HCT116 (cell line): ENCODE results near the gene SNX2.

Experiments used
- CBX3 ChIP-seq: IDR thresholded peaks from 2 replicates; pipeline ENCODE4 v1.6.1; 2012; ENCODE audit warnings: low read depth
- CEBPB ChIP-seq: IDR thresholded peaks from 2 replicates; pipeline ENCODE4 v1.6.1; 2012; ENCODE audit warnings: low read depth
- CTCF ChIP-seq, 3 experiments: fragments of 200-600 bp in 1 of 3; sonication (generic) in 1 of 3; IDR thresholded peaks in 2 of 3; conservative IDR thresholded peaks in 1 of 3; 2 replicates each; pipeline ENCODE4 v1.5.1; 2012 to 2017; ENCODE audit warnings: low read depth in 2 of 3, low read length in 2 of 3, antibody characterized with exemption in 1 of 3, borderline replicate concordance in 1 of 3, control low read depth in 1 of 3, mild to moderate bottlenecking in 1 of 3, mixed read lengths in 1 of 3, mixed run types in 1 of 3, moderate library complexity in 1 of 3; ENCODE audit not compliant: insufficient read depth in 1 of 3
- ELF1 ChIP-seq: IDR thresholded peaks from 2 replicates; pipeline ENCODE4 v1.6.1; 2012; ENCODE audit warnings: low read depth, borderline replicate concordance
- EZH2phosphoT487 ChIP-seq: fragments of 200-600 bp; IDR thresholded peaks from 2 replicates; pipeline ENCODE4 v1.6.1; 2018; ENCODE audit warnings: antibody characterized with exemption, borderline replicate concordance
- JUND ChIP-seq: IDR thresholded peaks from 2 replicates; pipeline ENCODE4 v1.6.1; 2012
- POLR2A ChIP-seq: IDR thresholded peaks from 2 replicates; pipeline ENCODE4 v1.7.0; 2011; ENCODE audit warnings: borderline replicate concordance; ENCODE audit not compliant: insufficient read depth, insufficient read length; ENCODE audit errors: extremely low read depth
- POLR2AphosphoS5 ChIP-seq: IDR thresholded peaks from 2 replicates; pipeline ENCODE4 v1.6.1; 2011; ENCODE audit warnings: mild to moderate bottlenecking, low read depth, low read length, moderate library complexity
- YY1 ChIP-seq: IDR thresholded peaks from 2 replicates; pipeline ENCODE4 v1.6.1; 2011; ENCODE audit warnings: low read length, low read depth, moderate library complexity, mild to moderate bottlenecking; ENCODE audit not compliant: insufficient replicate concordance; ENCODE audit errors: extremely low read depth
- ZBTB33 ChIP-seq: IDR thresholded peaks from 2 replicates; pipeline ENCODE4 v1.6.1; 2011; ENCODE audit warnings: mild to moderate bottlenecking, low read length, moderate library complexity; ENCODE audit not compliant: insufficient replicate concordance; ENCODE audit errors: extremely low read depth

- no peak for TF ChIP-seq POLR2A
- no peak for TF ChIP-seq YY1
- no peak for TF ChIP-seq CBX3
- no peak for TF ChIP-seq POLR2AphosphoS5
- no peak for TF ChIP-seq JUND
- no peak for TF ChIP-seq CTCF (IDR thresholded peaks at IDR 0.05 in 2 of 3, conservative IDR thresholded peaks at IDR 0.05 in 1 of 3; ENCODE audit: borderline replicate concordance in 1 of 3, insufficient read depth in 1 of 3, low read depth in 2 of 3, low read length in 2 of 3)
- no peak for TF ChIP-seq ELF1
- no peak for TF ChIP-seq EZH2phosphoT487
- no peak for TF ChIP-seq ZBTB33
- no peak for TF ChIP-seq CEBPB
These were observed 13.8 kb upstream of the SNX2 start for GRCh38 chr5:122761115-122761514.
